ENCODE data around the gene TPRG1.

DNA sequence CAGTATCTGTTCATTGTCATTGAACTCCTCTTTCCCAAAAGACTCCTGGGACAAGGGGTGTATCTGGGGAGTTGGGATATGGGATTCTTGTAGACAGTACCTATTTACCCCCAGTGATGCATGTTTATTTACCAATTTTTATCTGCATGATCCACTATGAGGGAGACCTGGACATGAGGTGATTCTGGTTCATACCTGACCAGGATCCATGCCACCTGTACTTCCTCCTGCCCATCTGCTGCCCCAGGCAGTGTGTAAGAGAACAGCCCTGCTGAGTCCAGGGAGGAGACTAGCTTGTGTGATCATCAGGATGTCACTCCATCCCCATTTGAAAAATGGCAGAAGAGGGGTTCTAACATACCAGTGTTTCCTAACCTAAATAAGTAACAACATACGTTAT lies 3.1 kb upstream of the TPRG1 start:
- TF ChIP-seq, protein P1, sequence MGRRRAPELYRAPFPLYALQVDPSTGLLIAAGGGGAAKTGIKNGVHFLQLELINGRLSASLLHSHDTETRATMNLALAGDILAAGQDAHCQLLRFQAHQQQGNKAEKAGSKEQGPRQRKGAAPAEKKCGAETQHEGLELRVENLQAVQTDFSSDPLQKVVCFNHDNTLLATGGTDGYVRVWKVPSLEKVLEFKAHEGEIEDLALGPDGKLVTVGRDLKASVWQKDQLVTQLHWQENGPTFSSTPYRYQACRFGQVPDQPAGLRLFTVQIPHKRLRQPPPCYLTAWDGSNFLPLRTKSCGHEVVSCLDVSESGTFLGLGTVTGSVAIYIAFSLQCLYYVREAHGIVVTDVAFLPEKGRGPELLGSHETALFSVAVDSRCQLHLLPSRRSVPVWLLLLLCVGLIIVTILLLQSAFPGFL (CRISPR knock-in tag; IDR thresholded peaks at IDR 0.05) = no peak
- TF ChIP-seq FOXK1 (CRISPR knock-in tag; IDR thresholded peaks at IDR 0.05; ENCODE audit: borderline replicate concordance) = no peak
- TF ChIP-seq, protein P2, sequence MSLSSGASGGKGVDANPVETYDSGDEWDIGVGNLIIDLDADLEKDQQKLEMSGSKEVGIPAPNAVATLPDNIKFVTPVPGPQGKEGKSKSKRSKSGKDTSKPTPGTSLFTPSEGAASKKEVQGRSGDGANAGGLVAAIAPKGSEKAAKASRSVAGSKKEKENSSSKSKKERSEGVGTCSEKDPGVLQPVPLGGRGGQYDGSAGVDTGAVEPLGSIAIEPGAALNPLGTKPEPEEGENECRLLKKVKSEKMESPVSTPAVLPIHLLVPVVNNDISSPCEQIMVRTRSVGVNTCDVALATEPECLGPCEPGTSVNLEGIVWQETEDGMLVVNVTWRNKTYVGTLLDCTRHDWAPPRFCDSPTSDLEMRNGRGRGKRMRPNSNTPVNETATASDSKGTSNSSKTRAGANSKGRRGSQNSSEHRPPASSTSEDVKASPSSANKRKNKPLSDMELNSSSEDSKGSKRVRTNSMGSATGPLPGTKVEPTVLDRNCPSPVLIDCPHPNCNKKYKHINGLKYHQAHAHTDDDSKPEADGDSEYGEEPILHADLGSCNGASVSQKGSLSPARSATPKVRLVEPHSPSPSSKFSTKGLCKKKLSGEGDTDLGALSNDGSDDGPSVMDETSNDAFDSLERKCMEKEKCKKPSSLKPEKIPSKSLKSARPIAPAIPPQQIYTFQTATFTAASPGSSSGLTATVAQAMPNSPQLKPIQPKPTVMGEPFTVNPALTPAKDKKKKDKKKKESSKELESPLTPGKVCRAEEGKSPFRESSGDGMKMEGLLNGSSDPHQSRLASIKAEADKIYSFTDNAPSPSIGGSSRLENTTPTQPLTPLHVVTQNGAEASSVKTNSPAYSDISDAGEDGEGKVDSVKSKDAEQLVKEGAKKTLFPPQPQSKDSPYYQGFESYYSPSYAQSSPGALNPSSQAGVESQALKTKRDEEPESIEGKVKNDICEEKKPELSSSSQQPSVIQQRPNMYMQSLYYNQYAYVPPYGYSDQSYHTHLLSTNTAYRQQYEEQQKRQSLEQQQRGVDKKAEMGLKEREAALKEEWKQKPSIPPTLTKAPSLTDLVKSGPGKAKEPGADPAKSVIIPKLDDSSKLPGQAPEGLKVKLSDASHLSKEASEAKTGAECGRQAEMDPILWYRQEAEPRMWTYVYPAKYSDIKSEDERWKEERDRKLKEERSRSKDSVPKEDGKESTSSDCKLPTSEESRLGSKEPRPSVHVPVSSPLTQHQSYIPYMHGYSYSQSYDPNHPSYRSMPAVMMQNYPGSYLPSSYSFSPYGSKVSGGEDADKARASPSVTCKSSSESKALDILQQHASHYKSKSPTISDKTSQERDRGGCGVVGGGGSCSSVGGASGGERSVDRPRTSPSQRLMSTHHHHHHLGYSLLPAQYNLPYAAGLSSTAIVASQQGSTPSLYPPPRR (CRISPR knock-in tag; IDR thresholded peaks at IDR 0.05; ENCODE audit: borderline replicate concordance) = no peak
- TF ChIP-seq, protein P3, sequence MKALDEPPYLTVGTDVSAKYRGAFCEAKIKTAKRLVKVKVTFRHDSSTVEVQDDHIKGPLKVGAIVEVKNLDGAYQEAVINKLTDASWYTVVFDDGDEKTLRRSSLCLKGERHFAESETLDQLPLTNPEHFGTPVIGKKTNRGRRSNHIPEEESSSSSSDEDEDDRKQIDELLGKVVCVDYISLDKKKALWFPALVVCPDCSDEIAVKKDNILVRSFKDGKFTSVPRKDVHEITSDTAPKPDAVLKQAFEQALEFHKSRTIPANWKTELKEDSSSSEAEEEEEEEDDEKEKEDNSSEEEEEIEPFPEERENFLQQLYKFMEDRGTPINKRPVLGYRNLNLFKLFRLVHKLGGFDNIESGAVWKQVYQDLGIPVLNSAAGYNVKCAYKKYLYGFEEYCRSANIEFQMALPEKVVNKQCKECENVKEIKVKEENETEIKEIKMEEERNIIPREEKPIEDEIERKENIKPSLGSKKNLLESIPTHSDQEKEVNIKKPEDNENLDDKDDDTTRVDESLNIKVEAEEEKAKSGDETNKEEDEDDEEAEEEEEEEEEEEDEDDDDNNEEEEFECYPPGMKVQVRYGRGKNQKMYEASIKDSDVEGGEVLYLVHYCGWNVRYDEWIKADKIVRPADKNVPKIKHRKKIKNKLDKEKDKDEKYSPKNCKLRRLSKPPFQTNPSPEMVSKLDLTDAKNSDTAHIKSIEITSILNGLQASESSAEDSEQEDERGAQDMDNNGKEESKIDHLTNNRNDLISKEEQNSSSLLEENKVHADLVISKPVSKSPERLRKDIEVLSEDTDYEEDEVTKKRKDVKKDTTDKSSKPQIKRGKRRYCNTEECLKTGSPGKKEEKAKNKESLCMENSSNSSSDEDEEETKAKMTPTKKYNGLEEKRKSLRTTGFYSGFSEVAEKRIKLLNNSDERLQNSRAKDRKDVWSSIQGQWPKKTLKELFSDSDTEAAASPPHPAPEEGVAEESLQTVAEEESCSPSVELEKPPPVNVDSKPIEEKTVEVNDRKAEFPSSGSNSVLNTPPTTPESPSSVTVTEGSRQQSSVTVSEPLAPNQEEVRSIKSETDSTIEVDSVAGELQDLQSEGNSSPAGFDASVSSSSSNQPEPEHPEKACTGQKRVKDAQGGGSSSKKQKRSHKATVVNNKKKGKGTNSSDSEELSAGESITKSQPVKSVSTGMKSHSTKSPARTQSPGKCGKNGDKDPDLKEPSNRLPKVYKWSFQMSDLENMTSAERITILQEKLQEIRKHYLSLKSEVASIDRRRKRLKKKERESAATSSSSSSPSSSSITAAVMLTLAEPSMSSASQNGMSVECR (CRISPR knock-in tag; IDR thresholded peaks at IDR 0.05) = no peak

Data from K562 (cell line).